DMS53 treated with DMSO at 0.1 percent for 48 hours (cell line): ENCODE measurements around the gene BRD8.

Experiments
- DNase-seq: peaks from one replicate; lab custom pipeline; 2025; ENCODE audit not compliant: unreplicated experiment; lab: John Stamatoyannopoulos, UW

Gene BRD8

GRCh38 chr5:138105709-138106108 is 72.7 kb downstream of the BRD8 start:
- DNase-seq = no peak

- DNase-seq = no peak
Observed at GRCh38 chr5:138103319-138103637, 75.2 kb downstream of the BRD8 start.

- no peak for DNase-seq
Observed at GRCh38 chr5:138102454-138103318, 75.7 kb downstream of the BRD8 start.

GRCh38 chr5:138096997-138097828 is 81.2 kb downstream of the BRD8 start:
- no peak for DNase-seq

- no peak for DNase-seq
Observed at GRCh38 chr5:138096363-138096762, 82.1 kb downstream of the BRD8 start.

GRCh38 chr5:138095100-138095907 is 83.1 kb downstream of the BRD8 start:
- DNase-seq = no peak

- no peak for DNase-seq
Observed at GRCh38 chr5:138093036-138093435, 85.4 kb downstream of the BRD8 start.

GRCh38 chr5:138092301-138092700 is 86.1 kb downstream of the BRD8 start:
- no peak for DNase-seq

- no peak for DNase-seq
Observed at GRCh38 chr5:138091685-138092084, 86.7 kb downstream of the BRD8 start.
